Mesenchymal stem cell (in vitro differentiated cells and primary cell): ENCODE measurements around the gene CLEC4A. TPM values are rescaled to one million over a fixed set of nuclear protein-coding genes. Genes with fewer than 3 reads are reported as not detected.
A peak's percentile ranks its signal among the peaks of the same experiment; 100 is the strongest.

ENCODE experiments used
- DNase-seq: peaks from one replicate; pipeline ENCODE4 v3.0.0-alpha.2; 2013
- H2AFZ ChIP-seq: one replicate; pipeline ENCODE4 v1.6.1; 2013; ENCODE audit warnings: low read depth, mild to moderate bottlenecking, control low read depth, inconsistent platforms, low read length, moderate library complexity
- H2AK5ac ChIP-seq: 2 replicates; pipeline ENCODE4 v1.6.1; 2013; ENCODE audit warnings: low read length, moderate library complexity, mild to moderate bottlenecking, inconsistent platforms; ENCODE audit not compliant: severe bottlenecking
- H2BK120ac ChIP-seq: one replicate; pipeline ENCODE4 v1.6.1; 2013; ENCODE audit warnings: low read depth, mild to moderate bottlenecking, inconsistent platforms, low read length, moderate library complexity
- H2BK12ac ChIP-seq, 2 experiments: one replicate each; pipeline ENCODE4 v1.6.1; 2013; ENCODE audit warnings: inconsistent platforms in 2 of 2, low read length in 2 of 2, mild to moderate bottlenecking in 2 of 2, moderate library complexity in 2 of 2, control low read depth in 1 of 2
- H2BK15ac ChIP-seq: one replicate; pipeline ENCODE4 v1.6.1; 2013; ENCODE audit warnings: mild to moderate bottlenecking, low read depth, inconsistent platforms; ENCODE audit not compliant: poor library complexity, severe bottlenecking
- H2BK5ac ChIP-seq: 2 replicates; pipeline ENCODE4 v1.6.1; 2013; ENCODE audit warnings: low read depth, mild to moderate bottlenecking, low read length, control low read depth, inconsistent platforms; ENCODE audit not compliant: poor library complexity, severe bottlenecking
- H3K14ac ChIP-seq, 2 experiments: one replicate each; pipeline ENCODE4 v1.6.1; 2013; ENCODE audit warnings: inconsistent platforms in 2 of 2, low read length in 2 of 2, control low read depth in 1 of 2, mild to moderate bottlenecking in 1 of 2, moderate library complexity in 1 of 2
- H3K18ac ChIP-seq, 2 experiments: one replicate each; pipeline ENCODE4 v1.6.1; 2013; ENCODE audit warnings: inconsistent platforms in 2 of 2, low read length in 2 of 2, control low read depth in 1 of 2, low read depth in 1 of 2, mild to moderate bottlenecking in 1 of 2
- H3K23ac ChIP-seq, 2 experiments: one replicate each; pipeline ENCODE4 v1.6.1; 2013; ENCODE audit warnings: inconsistent platforms in 2 of 2, low read length in 2 of 2, mild to moderate bottlenecking in 2 of 2, moderate library complexity in 2 of 2, control low read depth in 1 of 2
- H3K27ac ChIP-seq: 2 replicates; pipeline ENCODE4 v1.5.1; 2013; ENCODE audit warnings: mild to moderate bottlenecking, moderate library complexity, low read length, control low read depth, inconsistent platforms; ENCODE audit not compliant: poor library complexity, severe bottlenecking
- H3K27me3 ChIP-seq, 2 experiments: 2 replicates each; pipeline versions ENCODE4 v1.6.1 to v1.7.0; 2013; ENCODE audit warnings: low read length in 2 of 2, mild to moderate bottlenecking in 2 of 2, moderate library complexity in 2 of 2, control low read depth in 1 of 2, inconsistent platforms in 1 of 2; ENCODE audit not compliant: control insufficient read depth in 1 of 2, insufficient read depth in 1 of 2
- H3K36me3 ChIP-seq, 2 experiments: 2 replicates each; pipeline versions ENCODE4 v1.6.1 to v1.7.0; 2013; ENCODE audit warnings: low read length in 2 of 2, control low read depth in 1 of 2, inconsistent platforms in 1 of 2, low read depth in 1 of 2, mild to moderate bottlenecking in 1 of 2; ENCODE audit not compliant: insufficient read depth in 2 of 2, control insufficient read depth in 1 of 2
- H3K4ac ChIP-seq, 2 experiments: one replicate each; pipeline ENCODE4 v1.6.1; 2013; ENCODE audit warnings: inconsistent platforms in 2 of 2, low read length in 2 of 2, mild to moderate bottlenecking in 2 of 2, moderate library complexity in 2 of 2, control low read depth in 1 of 2, low read depth in 1 of 2
- H3K4me1 ChIP-seq: 2 replicates; pipeline ENCODE4 v1.6.1; 2013; ENCODE audit warnings: low read depth, low read length, control low read depth; ENCODE audit not compliant: control insufficient read depth, insufficient read depth
- H3K4me2 ChIP-seq: 2 replicates; pipeline ENCODE4 v1.6.1; 2013; ENCODE audit warnings: low read length, mild to moderate bottlenecking, inconsistent platforms; ENCODE audit not compliant: poor library complexity, severe bottlenecking
- H3K4me3 ChIP-seq, 2 experiments: 2 replicates each; pipeline versions ENCODE4 v1.5.1 to v1.7.0; 2013; ENCODE audit warnings: low read length in 2 of 2, mild to moderate bottlenecking in 2 of 2, control low read depth in 1 of 2, low read depth in 1 of 2; ENCODE audit not compliant: insufficient read depth in 1 of 2
- H3K79me1 ChIP-seq: replicated peaks from 2 replicates; pipeline ENCODE4 v1.6.1; 2013; ENCODE audit warnings: mild to moderate bottlenecking, control low read depth, low read length, inconsistent platforms; ENCODE audit not compliant: poor library complexity, severe bottlenecking
- H3K9ac ChIP-seq: 2 replicates; pipeline ENCODE4 v1.7.0; 2013; ENCODE audit warnings: mild to moderate bottlenecking, low read length, moderate library complexity
- H3K9me3 ChIP-seq: 2 replicates; pipeline ENCODE4 v1.7.0; 2013; ENCODE audit warnings: mild to moderate bottlenecking, low read length; ENCODE audit not compliant: control insufficient read depth
- H4K8ac ChIP-seq: one replicate; pipeline ENCODE4 v1.6.1; 2013; ENCODE audit warnings: inconsistent platforms, mild to moderate bottlenecking, low read length, moderate library complexity
- H4K91ac ChIP-seq: one replicate; pipeline ENCODE4 v1.6.1; 2013; ENCODE audit warnings: mild to moderate bottlenecking, low read length, inconsistent platforms
- WGBS: methylation state at CpG from one replicate; pipeline ENCODE4 v1.1.7; 2013; ENCODE audit warnings: mixed read lengths; 5-methylcytosine and 5-hydroxymethylcytosine counted together
- polyA plus RNA-seq, 2 experiments: library from polyadenylated mRNA; stranded (reverse); fragments of 200-250 nt; gene quantifications; one replicate each; pipeline ENCODE4 v1.2.3, GENCODE V29; 2013

Gene CLEC4A
- polyA plus RNA-seq (2013, experiment 1 of 2): 0.10 TPM
- polyA plus RNA-seq (2013, experiment 2 of 2): 0.12 TPM

DNA sequence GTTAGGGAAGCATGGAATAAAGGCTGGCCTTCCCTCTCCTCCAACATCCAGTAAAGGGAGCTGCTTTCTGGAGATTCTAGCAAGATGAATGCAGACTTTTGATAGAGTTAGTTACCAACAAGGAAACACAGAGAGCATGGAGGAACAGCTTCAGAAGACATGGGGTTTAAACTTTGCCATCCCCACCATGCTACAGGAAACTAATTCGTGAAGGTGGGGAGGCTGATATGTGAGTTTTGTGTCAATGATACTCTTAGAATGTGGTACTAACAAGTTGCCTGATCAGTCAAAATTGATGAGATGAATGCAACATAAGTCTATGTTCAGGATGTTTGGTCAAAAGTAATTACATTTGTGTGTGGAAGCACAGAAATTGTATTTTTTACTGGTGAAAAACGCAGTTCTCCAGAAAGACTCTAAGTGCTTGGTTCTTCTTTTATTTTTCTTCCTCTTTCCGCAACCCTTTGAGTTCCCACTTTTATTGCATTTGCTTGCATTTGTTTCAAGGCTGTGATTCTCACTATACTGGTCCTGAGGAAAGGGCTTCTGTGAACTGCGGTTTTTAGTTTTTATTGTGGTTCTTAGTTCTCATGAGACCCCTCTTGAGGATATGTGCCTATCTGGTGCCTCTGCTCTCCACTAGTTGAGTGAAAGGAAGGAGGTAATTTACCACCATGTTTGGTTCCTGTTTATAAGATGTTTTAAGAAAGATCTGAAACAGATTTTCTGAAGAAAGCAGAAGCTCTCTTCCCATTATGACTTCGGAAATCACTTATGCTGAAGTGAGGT lies at the start of gene CLEC4A:
Gene CLEC4A, plus strand, starts transcription at position 494 of the 789 bp plus-strand sequence. Its CDS starts 262 bp downstream, at position 756.
- Histone ChIP-seq H3K4ac (no peak within 1 kb of the TSS), H3K23ac (no peak within 1 kb of the TSS), H2AK5ac (no peak within 1 kb of the TSS), H3K27ac (no peak within 1 kb of the TSS), H3K9me3 (no peaks in the 10 kb centered on the region), H4K8ac (no peak within 1 kb of the TSS), H4K91ac (no peak within 1 kb of the TSS), H3K4me3 (no peak within 1 kb of the TSS), H2AFZ (no peak within 1 kb of the TSS), H3K18ac (no peak within 1 kb of the TSS), H3K27me3 (no peaks in the 10 kb centered on the region), H3K79me1 (no peaks in the 10 kb centered on the region), H3K9ac (no peak within 1 kb of the TSS), H2BK12ac (no peak within 1 kb of the TSS), H2BK120ac (no peak within 1 kb of the TSS), H2BK15ac (no peak within 1 kb of the TSS), H2BK5ac (no peak within 1 kb of the TSS), H3K4me2 (no peak within 1 kb of the TSS), H3K14ac (no peak within 1 kb of the TSS), H3K36me3 (peaks cover 5 to 12% of the 10 kb centered on the region in 2 experiments), H3K4me1 (no peaks in the 10 kb centered on the region)
- 85% methylated on average over 5 of the region's 5 CpGs for WGBS
- no peak for DNase-seq

DNA sequence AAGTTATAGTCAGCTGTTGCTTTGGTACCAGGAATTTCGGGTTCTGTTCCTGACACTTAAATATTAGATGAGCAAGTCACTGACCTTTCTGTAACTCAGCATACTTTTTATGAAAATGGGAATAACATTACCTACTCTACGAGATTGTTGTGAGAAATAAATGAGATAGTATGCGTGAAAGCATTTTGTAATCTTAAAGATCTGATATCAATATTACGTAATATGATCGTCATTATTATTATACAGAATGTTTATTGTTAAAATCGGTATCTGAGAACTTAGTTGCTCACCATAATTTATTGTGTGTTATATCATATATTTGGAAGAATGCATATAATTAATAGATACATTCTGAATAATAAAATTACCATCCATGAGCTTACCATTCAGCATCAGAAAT lies 47.5 kb upstream of the CLEC4A start:
- no peak overlapping the region for H4K91ac ChIP-seq
- no peak overlapping the region for H2BK15ac ChIP-seq
- no peak overlapping the region for H2BK12ac ChIP-seq
- H3K36me3 ChIP-seq: no peaks in the 10 kb centered on the region
- H3K14ac ChIP-seq: no peak overlapping the region
- H2AFZ ChIP-seq: no peak overlapping the region
- no peak overlapping the region for H3K4me2 ChIP-seq
- no peak overlapping the region for H3K9ac ChIP-seq
- no peak overlapping the region for H3K4me3 ChIP-seq
- no peaks in the 10 kb centered on the region for H3K79me1 ChIP-seq
- DNase-seq: no peak
- H4K8ac ChIP-seq: no peak overlapping the region
- WGBS: 100% methylated on average over 3 of the region's 6 CpGs
- H3K27me3 ChIP-seq: no peaks in the 10 kb centered on the region
- no peak overlapping the region for H3K4ac ChIP-seq
- no peak overlapping the region for H3K18ac ChIP-seq
- H2BK120ac ChIP-seq: no peak overlapping the region
- H3K27ac ChIP-seq: no peak overlapping the region
- no peak overlapping the region for H2AK5ac ChIP-seq
- no peaks in the 10 kb centered on the region for H3K9me3 ChIP-seq
- H2BK5ac ChIP-seq: no peak overlapping the region
- H3K23ac ChIP-seq: no peak overlapping the region
- H3K4me1 ChIP-seq: no peaks in the 10 kb centered on the region

DNA sequence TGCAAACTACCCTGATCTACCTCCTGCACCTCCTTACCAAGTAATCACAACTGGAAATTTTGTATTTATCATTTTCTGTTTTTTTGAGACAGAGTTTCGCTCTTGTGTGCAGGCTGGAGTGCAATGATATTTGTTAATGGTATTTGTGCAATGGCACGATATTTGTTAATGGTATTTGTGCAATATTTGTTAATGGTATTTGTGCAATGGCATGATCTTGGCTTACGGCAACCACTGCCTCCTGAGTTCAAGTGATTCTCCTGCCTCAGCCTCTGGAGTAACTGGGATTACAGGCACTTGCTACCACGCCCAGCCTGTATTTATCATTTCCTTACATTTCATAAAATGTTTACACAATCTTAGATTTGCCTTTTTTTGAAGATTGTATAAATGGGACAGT lies 47.1 kb upstream of the CLEC4A start:
- H2BK120ac ChIP-seq: no peak overlapping the region
- H3K27me3 ChIP-seq: no peaks in the 10 kb centered on the region
- H3K18ac ChIP-seq: no peak overlapping the region
- DNase-seq: no peak
- WGBS: 92% methylated on average over 4 of the region's 4 CpGs
- H2BK5ac ChIP-seq: no peak overlapping the region
- no peaks in the 10 kb centered on the region for H3K36me3 ChIP-seq
- H3K9me3 ChIP-seq: no peaks in the 10 kb centered on the region
- no peak overlapping the region for H3K14ac ChIP-seq
- H3K4ac ChIP-seq: no peak overlapping the region
- H4K91ac ChIP-seq: no peak overlapping the region
- no peak overlapping the region for H4K8ac ChIP-seq
- peaks cover 1% of the 10 kb centered on the region for H3K79me1 ChIP-seq
- no peak overlapping the region for H2AFZ ChIP-seq
- peaks cover 2% of the 10 kb centered on the region for H3K4me1 ChIP-seq
- no peak overlapping the region for H3K9ac ChIP-seq
- no peak overlapping the region for H2BK12ac ChIP-seq
- no peak overlapping the region for H3K4me3 ChIP-seq
- H3K4me2 ChIP-seq: no peak overlapping the region
- no peak overlapping the region for H3K23ac ChIP-seq
- no peak overlapping the region for H3K27ac ChIP-seq
- no peak overlapping the region for H2AK5ac ChIP-seq
- no peak overlapping the region for H2BK15ac ChIP-seq

DNA sequence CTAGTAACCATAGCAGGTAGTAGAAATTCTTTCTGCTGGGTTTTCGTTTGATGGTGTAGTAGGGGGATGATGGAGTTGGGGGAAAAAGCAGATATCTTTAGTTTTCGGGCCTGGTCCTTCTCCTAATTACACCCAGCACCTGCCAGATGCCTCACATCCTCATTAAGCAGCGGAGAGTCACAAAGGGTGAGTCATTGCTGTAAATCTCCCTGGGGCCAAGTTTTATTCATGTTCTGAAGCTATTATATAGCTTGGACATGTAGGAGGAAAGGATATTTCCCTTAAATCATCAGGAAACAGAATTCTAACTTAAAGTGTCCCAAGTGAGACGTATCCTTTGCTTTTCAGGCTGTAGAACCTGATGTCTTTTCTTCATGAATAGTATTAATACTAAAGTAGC lies 46.2 kb upstream of the CLEC4A start:
- WGBS: no CpG with 5 or more reads among the region's 4 CpGs
- Histone ChIP-seq H2BK15ac (no peak overlapping the region), H2BK12ac (no peak overlapping the region), H3K4me3 (no peak overlapping the region), H3K27me3 (no peaks in the 10 kb centered on the region), H3K23ac (no peak overlapping the region), H3K4me1 (peaks cover 2% of the 10 kb centered on the region), H3K4me2 (no peak overlapping the region), H2AFZ (no peak overlapping the region), H3K36me3 (no peaks in the 10 kb centered on the region), H3K18ac (no peak overlapping the region), H4K91ac (no peak overlapping the region), H3K14ac (no peak overlapping the region), H3K79me1 (peaks cover 1% of the 10 kb centered on the region), H4K8ac (no peak overlapping the region), H3K27ac (no peak overlapping the region), H3K9me3 (no peaks in the 10 kb centered on the region), H2AK5ac (no peak overlapping the region), H3K9ac (peak overlapping the region; percentile 17), H3K4ac (no peak overlapping the region), H2BK120ac (no peak overlapping the region), H2BK5ac (no peak overlapping the region)
- peak; percentile 53 for DNase-seq
